ENCODE measurements around the gene CAPG. TPM values are rescaled to one million over a fixed set of nuclear protein-coding genes. Genes with fewer than 3 reads are reported as not detected.

The CAPG gene, protein sequence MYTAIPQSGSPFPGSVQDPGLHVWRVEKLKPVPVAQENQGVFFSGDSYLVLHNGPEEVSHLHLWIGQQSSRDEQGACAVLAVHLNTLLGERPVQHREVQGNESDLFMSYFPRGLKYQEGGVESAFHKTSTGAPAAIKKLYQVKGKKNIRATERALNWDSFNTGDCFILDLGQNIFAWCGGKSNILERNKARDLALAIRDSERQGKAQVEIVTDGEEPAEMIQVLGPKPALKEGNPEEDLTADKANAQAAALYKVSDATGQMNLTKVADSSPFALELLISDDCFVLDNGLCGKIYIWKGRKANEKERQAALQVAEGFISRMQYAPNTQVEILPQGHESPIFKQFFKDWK
- polyA plus RNA-seq (2012; ENCODE audit: insufficient read depth, insufficient read length, low read depth), result not detected

DNA sequence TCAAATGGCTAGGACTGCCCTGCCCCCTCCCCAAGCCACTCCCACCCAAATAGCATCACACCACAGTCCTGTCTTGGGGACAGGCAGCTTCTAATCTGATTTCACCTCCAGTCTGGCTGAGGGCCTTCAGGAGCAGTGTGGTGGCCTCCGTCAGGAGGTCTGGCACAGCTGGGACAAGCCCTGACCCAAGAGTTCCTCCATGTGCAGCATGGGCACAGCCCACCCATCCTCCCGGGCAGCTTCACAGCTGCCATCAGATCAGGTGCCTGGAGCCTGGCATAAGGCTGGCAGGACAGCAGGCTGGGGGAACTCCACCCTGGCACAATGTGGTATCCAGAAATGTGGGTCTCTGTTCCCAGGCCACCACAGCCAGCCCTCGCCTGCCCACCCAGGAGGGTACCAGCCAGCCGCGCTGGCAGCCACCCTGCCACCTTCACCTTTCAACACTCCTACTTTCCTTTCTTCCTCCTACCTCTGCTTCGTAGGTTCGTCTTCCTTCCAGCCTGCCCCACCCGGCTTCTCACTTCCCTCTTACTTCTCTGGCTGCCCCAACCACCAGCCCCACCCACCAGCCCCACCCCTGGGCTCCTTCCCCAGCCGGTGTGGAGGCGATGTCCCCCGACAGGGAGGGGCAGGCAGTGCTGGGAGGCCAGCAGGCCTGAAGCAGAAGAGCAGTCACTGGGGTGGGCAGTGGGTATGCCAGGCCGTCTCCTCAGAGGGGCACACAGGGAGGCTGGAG lies at the start of gene CAPG:
Gene CAPG, minus strand, starts transcription at position 522 of the 739 bp plus-strand sequence. CDS start 8,221 bp downstream, outside the sequence.
- no peaks in the 10 kb centered on the region for H3K9me3 ChIP-seq
- no peak for DNase-seq
- no peaks in the 10 kb centered on the region for H3K27me3 ChIP-seq
- H3K4me1 ChIP-seq, result no peaks in the 10 kb centered on the region
- no peak within 1 kb of the TSS for H3K4me3 ChIP-seq (ENCODE audit: low read depth, low read length)
- TF ChIP-seq, protein P1, sequence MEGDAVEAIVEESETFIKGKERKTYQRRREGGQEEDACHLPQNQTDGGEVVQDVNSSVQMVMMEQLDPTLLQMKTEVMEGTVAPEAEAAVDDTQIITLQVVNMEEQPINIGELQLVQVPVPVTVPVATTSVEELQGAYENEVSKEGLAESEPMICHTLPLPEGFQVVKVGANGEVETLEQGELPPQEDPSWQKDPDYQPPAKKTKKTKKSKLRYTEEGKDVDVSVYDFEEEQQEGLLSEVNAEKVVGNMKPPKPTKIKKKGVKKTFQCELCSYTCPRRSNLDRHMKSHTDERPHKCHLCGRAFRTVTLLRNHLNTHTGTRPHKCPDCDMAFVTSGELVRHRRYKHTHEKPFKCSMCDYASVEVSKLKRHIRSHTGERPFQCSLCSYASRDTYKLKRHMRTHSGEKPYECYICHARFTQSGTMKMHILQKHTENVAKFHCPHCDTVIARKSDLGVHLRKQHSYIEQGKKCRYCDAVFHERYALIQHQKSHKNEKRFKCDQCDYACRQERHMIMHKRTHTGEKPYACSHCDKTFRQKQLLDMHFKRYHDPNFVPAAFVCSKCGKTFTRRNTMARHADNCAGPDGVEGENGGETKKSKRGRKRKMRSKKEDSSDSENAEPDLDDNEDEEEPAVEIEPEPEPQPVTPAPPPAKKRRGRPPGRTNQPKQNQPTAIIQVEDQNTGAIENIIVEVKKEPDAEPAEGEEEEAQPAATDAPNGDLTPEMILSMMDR (IDR thresholded peaks at IDR 0.05; ENCODE audit: low read depth, low read length), result no peak
- H3K36me3 ChIP-seq, result no peaks in the 10 kb centered on the region

DNA sequence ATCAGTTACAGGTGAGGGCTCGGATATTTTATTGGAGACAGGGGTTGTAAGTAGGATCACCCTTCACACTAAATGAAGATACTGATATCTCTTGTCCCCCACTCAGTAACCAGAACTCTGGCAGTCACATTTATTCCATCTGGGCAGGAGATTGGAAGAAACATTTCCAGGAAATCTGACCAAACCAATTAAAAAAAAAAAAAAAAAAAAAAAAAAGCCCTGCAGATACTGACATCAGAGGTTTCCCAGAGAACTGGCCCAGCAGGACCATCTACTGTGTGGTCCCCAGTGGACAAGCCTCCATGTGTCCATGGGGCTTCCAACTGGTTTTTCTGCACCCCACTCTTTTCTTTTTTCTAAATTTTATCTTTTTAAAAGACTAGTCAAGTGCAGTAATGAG lies 49.6 kb upstream of the CAPG start:
- H3K36me3 ChIP-seq, result no peaks in the 10 kb centered on the region
- no peak for DNase-seq
- H3K9me3 ChIP-seq, result no peaks in the 10 kb centered on the region
- H3K4me1 ChIP-seq, result no peaks in the 10 kb centered on the region
- no peaks in the 10 kb centered on the region for H3K27me3 ChIP-seq
- no peak overlapping the region for H3K4me3 ChIP-seq (ENCODE audit: low read depth, low read length)
- TF ChIP-seq, protein P1 (IDR thresholded peaks at IDR 0.05; ENCODE audit: low read depth, low read length), result no peak

DNA sequence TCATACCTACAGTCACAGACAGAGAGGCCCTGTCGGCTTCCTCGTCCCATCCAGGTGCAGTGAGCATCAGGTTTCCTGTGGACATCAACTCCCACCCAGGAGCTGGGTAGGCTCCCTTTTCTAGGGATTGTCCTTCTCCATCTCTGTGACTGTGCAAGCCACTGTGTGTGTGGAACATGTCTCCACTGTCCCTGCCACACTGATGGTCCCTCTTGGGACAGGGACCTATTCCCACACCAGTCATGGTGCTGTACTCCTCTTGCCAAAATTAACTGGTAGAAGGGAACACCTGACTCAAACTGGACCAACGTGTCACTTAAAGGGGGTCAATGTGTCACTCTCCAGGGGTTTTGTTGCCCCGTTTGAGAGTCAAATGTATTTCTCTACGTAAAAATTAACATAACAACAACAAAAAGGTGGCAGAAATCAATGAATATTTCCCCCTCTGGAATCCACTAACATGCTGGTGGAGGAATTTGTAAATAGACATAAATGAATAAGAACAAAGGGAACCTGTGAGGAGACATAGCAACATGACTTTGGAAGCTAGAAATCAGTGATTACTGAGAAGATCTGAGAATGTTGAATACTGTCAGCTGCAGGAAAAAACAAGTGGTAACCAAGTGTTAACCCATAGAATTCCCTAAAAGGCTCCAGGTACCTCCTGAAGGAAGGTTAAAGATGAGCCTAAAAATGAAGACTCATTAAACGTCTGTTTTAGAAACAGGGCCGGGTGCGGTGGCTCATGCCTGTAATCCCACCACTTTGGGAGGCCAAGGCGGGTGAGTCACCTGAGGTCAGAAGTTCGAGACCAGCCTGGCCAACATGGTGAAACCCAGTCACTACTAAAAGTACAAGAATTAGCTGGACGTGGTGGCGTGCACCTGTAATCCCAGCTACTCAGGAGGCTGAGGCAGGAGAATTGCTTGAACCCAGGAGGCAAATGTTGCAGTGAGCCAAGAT lies 48.7 kb upstream of the CAPG start:
- DNase-seq, result no peak
- Histone ChIP-seq H3K9me3 (no peaks in the 10 kb centered on the region), H3K4me3 (ENCODE audit: low read depth, low read length) (no peak overlapping the region), H3K36me3 (no peaks in the 10 kb centered on the region), H3K27me3 (no peaks in the 10 kb centered on the region), H3K4me1 (no peaks in the 10 kb centered on the region)
- TF ChIP-seq, protein P1 (IDR thresholded peaks at IDR 0.05; ENCODE audit: low read depth, low read length), result no peak

GRCh38 chr2:85457877-85458316 lies 47.7 kb upstream of the CAPG start:
- no peak overlapping the region for H3K4me3 ChIP-seq (ENCODE audit: low read depth, low read length)
- DNase-seq, result no peak
- TF ChIP-seq, protein P1 (IDR thresholded peaks at IDR 0.05; ENCODE audit: low read depth, low read length), result no peak
- H3K4me1 ChIP-seq, result no peaks in the 10 kb centered on the region
- no peaks in the 10 kb centered on the region for H3K27me3 ChIP-seq
- H3K9me3 ChIP-seq, result no peaks in the 10 kb centered on the region
- no peaks in the 10 kb centered on the region for H3K36me3 ChIP-seq

DNA sequence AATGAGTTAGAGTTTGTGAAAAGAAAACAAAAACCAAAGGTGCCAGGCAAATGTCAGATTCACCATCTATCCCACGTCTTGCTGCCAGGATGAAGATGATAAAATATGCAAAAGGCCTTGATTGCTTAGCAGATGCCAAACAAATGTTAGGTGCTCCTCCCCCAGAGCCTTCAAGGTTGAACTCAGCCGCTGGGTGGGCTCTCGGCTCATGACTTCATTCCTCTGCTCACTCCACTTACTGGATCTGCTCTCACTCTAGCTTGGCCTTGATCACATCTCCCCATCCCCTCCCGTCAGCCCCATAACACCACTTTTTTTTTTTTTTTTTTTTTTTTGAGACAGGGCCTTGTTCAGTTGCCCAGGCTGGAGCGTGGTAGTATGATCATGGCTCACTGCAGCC lies 46.9 kb upstream of the CAPG start:
- Histone ChIP-seq H3K9me3 (no peaks in the 10 kb centered on the region), H3K4me1 (no peaks in the 10 kb centered on the region), H3K27me3 (no peaks in the 10 kb centered on the region), H3K4me3 (ENCODE audit: low read depth, low read length) (no peak overlapping the region), H3K36me3 (no peaks in the 10 kb centered on the region)
- TF ChIP-seq, protein P1 (IDR thresholded peaks at IDR 0.05; ENCODE audit: low read depth, low read length), result no peak
- DNase-seq, result no peak

Measured in BE2C (cell line).